HG02870 (cell line): ENCODE data around the gene TMEM80.
"Not testable (repeated sequence)": the region's sequence is repeated elsewhere in the genome, so short reads cannot be mapped to it uniquely, and the experiment has no call there.

Source experiments
- ATAC-seq: cut with Tn5 transposase; IDR thresholded peaks from one replicate; pipeline ENCODE4 v1.9.1; 2021; ENCODE audit warnings: mild to moderate bottlenecking, moderate library complexity; ENCODE audit not compliant: unreplicated experiment

TMEM80 gene

DNA sequence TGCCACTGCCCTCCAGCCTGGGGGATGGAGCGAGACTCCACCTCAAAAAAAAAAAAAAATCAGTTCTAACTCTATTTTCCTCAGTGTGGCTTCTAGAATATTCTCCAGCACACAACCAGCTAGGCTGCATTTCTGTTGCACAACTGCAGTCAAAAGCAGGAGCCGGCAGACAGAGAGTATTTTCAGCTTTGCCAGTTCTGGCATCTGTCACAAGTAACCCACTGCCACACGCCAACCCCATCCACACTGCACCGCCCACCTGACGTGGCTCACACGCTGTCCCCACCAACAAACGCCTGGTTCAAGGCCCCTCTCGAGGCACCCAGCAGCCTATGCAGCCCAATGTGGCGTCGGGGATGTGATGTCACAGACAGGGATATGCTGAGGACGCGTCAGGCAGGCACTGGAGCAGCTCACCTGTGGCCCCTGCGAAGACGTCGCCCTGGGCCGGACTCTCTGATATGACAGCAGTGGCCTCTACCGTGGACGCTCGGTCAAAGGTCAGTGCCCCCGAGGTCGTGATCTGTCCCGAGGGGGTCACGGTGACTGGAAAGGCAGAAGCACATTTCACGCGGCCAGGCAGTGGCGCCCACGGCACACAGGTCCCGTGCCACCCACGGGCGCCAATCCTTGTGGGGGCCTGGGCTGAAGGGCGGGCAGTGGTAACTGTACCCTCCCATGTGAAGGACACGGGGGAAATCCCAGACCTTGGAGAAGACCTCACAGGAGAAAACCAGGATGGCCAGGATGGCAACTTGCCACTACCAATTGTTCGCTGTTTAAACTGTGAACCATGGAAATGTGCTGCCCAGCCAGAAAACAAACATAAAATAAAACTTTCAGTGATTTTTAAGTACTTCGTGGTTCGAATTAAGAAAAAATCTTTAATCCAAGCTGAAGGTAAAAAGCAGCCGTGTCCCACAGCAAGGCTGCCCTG lies 16.1 kb upstream of the TMEM80 start:
- ATAC-seq: no peak

DNA sequence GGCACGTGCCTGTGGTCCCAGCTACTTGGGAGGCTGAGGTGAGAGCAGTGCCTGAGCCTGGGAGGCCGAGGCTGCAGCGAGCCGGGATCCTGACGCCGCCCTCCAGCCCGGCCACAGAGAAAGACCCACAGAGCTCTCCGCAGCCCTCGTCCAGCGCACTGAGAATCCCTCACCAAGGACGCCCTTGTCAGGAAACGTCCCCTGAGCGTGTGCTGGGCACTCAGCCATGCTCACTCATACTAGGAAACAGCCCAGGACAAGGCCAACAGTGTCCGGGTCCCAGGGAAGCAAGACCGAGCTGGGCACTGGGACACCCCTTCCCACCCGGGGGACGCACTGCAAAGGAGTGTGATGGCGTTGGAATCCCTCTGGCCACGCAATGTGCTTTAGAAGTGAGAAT lies 15.1 kb upstream of the TMEM80 start:
- no peak for ATAC-seq

- ATAC-seq: no peak
These were observed 14.6 kb upstream of the TMEM80 start for GRCh38 chr11:680970-681369.

DNA sequence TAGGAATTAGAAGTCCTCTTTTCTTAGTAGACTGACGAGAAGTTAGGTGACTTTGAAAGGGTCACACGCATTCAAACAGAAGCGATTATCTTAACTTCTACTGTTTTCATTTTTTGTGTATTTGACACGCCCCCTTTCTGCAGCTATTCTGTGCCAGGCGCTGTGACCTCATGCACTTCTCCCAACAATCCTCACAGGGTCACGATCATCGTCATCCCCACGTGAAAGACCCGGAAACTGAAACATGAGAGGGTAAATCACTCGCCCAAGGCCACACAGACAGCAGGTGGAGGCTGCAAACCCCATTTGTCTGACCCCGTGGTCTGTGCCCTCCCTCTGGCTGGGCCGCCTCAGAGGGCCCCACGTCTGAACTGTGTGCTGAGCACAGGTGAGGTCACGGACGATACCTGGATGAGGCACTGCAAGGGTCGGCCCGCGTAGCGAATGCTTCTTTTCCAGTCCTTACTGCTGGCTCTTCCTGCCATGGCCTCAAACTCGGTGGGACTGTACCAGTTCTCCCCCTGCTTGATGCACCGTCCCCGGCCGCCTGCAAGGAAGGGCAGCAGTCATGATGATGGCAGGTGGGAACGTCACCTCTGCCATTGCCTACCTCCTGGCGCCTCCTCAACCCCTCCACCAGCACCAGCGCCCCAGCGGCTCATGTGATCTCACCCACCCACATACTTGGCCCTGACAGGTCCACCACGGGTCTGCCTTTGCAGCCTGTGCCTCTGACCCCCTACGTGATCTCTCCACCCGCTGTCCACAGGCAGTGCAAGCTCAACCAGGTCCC lies 9.0 kb upstream of the TMEM80 start:
- no peak for ATAC-seq

DNA sequence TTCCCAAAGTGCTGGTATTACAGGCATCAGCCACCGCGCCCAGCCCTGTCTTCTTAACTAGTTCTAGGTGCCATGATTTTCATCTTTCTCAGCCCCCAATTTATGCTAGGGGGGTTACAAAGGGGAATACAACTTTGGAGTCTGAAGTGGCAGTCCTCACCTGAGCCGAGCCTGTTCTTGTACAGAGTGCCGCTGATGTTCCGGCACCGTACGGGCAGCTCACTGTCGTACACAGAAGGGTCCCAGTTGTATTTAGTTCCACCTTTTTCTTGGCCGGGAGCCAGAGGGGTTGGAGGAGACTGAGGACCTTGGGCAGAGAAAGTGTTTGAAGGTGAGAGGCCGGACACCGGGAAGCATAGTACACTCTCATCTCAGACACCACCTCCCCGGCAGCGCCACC lies 7.9 kb upstream of the TMEM80 start:
- no peak for ATAC-seq

GRCh38 chr11:688681-689080 lies 6.9 kb upstream of the TMEM80 start:
- ATAC-seq: no peak

DNA sequence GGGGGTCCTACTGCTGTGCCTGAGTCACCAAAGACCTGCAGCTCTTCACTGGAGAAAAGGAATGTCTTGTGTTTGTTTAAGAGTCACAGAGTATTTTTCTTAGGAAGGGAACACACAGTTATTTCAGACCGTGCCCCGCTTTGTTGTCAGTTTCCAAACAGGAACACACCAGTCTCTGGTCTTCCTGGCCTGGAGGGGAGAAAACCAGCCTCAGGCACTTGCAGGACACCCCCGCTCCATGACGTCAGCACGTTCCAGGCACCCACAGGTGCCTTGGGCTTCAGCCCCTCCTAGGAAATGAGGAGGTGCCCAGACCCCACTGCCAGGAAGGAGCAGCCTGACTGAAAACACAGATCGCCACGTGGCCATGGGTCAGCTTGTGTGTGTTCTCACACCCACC lies 6.0 kb upstream of the TMEM80 start:
- ATAC-seq: no peak

GRCh38 chr11:690244-690643 lies 5.4 kb upstream of the TMEM80 start:
- ATAC-seq: not testable (repeated sequence)

- ATAC-seq: no peak
These were observed 4.6 kb upstream of the TMEM80 start for GRCh38 chr11:690738-691633.

GRCh38 chr11:691710-692590 lies 3.7 kb upstream of the TMEM80 start:
- ATAC-seq: no peak

DNA sequence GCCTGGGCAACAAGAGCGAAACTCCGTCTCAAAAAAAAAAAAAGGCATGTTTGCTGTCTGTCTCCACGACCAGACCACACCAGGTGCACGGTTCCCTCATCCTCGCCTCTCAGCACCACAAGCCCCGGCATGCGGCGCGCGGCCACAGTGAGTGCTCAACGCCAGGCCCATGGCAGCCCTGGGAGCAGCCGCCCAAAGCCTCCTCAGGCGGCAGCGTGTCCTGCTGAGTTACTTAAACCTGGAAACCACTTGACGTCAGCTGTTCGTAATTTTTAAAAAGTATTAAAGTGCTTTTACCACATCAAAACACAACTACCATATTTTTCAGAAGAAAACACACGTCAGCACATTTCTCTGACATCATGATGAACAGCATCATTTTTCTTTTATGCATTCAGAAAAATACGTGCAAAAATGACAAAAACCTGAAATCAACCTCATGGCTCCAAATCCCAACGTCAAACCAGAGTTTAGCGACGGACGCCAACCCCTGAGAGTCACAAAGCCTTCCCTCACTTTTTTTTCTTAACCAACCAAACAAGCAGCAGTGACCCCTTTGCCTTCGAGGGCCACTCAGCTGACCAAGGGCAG lies 2.7 kb upstream of the TMEM80 start:
- ATAC-seq: no peak

DNA sequence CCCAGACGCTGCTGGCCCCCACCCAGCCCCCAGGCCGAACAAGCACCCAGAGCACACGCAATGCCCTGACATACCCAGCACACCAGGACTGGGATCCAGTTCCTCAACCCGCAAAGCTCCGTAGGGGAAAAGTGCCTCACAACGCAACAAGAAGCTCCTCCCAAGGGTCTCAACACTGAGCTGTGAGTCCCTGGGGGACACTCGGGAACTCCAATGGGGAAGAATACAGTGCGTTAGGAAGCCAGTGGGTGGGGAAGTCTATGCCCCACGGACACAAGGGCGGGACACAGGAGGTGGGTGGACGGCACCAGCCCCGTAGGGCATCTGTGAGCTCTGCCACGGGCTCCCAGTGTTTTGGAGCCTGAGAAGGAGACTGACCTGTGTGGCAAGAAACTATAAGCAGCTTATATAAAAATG lies 2.2 kb upstream of the TMEM80 start:
- ATAC-seq: no peak

DNA sequence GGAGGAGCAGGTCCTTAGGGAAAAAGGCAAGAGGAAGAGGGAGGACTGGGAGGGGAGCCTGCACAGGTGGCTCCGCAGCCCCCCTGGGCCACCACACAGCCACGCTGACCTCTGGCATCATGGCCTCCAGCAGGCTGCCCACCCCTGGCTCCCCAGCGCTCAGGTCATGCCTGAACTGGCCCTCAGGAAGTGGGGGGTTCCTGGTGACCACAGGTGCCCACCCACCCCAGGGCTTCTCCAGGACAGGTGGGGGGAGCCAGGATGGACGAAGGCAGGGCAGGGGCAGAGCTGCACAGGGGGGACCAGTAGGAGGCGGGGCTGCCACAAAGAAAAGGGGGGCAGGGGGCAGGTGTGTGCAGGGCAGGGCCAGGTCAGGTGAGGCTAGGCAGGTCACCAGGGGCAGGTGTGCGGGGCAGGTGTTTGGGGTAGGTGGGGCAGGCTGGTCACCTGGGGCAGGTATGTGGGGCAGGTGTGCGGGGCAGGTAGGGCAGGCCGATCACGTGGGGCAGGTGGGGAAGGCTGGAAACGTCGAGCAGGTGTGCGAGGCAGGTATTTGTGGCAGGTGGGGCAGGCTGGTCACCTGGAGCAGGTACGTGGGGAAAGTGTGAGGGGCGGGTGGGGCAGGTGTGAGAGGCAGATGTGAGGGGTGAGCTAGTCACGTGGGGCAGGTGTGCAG lies 1.6 kb upstream of the TMEM80 start:
- ATAC-seq: no peak

DNA sequence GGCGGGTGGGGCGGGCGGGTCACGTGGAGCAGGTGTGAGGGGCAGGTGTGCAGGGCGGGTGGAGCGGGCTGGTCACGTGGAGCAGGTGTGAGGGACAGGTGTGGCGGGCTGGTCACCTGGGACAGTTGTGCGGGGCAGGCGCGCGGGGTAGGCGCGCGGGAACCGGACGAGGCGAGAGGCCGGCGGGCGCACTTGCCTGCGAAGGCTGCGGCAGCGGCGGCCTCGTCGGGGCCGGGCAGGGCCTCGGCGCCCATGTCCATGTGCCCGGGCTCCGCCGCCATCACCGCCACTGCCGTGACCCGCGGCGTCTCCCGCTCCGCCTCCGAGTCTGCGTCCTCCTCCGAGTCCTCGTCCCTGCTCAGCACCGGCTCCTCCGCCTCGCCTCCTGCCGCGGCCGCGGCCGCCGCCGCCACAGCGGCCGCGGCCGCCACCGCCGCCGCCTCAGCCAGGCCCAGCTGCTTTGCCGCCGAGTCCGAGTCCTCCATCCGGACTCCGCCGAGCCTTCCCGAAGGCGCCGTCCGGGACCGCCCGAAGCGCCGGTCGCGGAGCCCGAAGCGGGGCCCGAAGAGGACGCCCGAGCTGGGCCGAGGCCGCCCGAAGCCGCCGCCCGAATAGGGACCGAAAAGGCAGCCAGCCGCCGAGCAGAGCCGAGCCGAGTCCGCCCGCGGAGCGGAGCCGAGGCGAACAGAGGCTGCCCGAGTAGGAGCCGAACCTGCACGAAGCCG lies 891 bp upstream of the TMEM80 start, which contains the start of gene DEAF1:
Gene DEAF1, minus strand, starts transcription at position 660 of the 725 bp plus-strand sequence. Its CDS starts 175 bp downstream, at position 485.
- peak; percentile 77 for ATAC-seq

GRCh38 chr11:695288-695537 lies 403 bp upstream of the TMEM80 start:
- ATAC-seq: no peak

GRCh38 chr11:696955-697491 lies 1.4 kb downstream of the TMEM80 start:
- ATAC-seq: no peak

DNA sequence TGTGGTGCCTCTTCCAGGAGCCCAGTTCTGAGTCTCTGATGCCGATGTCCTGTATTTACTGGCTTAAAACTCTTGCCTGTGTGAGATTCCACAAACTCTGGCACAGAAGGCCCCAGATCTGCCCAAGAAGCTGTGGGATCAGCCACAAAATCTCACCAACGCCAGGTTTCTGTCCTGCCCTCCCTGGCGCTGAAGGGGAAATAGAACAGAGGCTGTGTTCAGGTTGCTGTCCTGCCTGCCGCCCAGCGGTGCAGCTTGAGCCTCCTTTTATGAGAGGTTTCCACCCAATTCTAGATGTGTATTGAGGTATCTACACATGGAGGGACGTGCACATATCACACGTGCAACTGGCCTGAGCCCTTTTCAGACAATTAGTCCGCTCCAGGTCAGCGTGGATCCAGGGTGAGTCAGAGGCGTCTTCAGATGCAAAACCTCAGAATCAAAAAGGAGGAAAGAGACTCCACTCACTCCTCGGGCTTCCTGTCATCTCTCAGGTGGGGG lies 2.2 kb downstream of the TMEM80 start:
- ATAC-seq: no peak

- ATAC-seq: no peak
These were observed 3.0 kb downstream of the TMEM80 start for GRCh38 chr11:698493-699115.
